Kidney epithelial cell (primary cell): ENCODE data around the gene KCNE3. TPM values are rescaled to one million over a fixed set of nuclear protein-coding genes. Genes with fewer than 3 reads are reported as not detected.
A peak's percentile ranks its signal among the peaks of the same experiment; 100 is the strongest.

ENCODE experiments used
- DNase-seq: peaks from one replicate; pipeline ENCODE4 v3.0.0-alpha.2; 2010; ENCODE audit warnings: low read depth
- H3K27me3 ChIP-seq: 2 replicates; pipeline ENCODE4 v1.6.0; 2011; ENCODE audit warnings: low read length; ENCODE audit not compliant: control insufficient read depth, insufficient read depth
- H3K36me3 ChIP-seq: 2 replicates; pipeline ENCODE4 v1.5.1; 2011; ENCODE audit warnings: low read length; ENCODE audit not compliant: control insufficient read depth, insufficient read depth
- H3K4me3 ChIP-seq: 2 replicates; pipeline ENCODE4 v1.5.1; 2011; ENCODE audit warnings: low read depth, mild to moderate bottlenecking, control low read depth, low read length
- CTCF ChIP-seq: IDR thresholded peaks from 2 replicates; pipeline ENCODE4 v1.5.1; 2011; ENCODE audit warnings: mild to moderate bottlenecking, moderate library complexity, low read length, control low read depth, inconsistent platforms; ENCODE audit not compliant: insufficient read depth, poor library complexity, severe bottlenecking
- total RNA-seq: library from RNA; depleted of rRNA; stranded (reverse); fragments of >200 nt; gene quantifications from 2 replicates; pipeline ENCODE4 v1.2.3, GENCODE V29; 2015

The KCNE3 gene
- 0.42 and 0.55 TPM in 2 replicates for total RNA-seq

GRCh38 chr11:74466916-74467885 is at the start of gene KCNE3:
Gene KCNE3, minus strand, starts transcription at chr11:74467549. Its CDS starts 9,986 bp downstream, at chr11:74457563.
- Histone ChIP-seq H3K36me3 (peaks cover 1% of the 10 kb centered on the region), H3K4me3 (peak within 1 kb of the TSS; percentile 53), H3K27me3 (no peaks in the 10 kb centered on the region)
- TF ChIP-seq CTCF = no peak
- DNase-seq = no peak

DNA sequence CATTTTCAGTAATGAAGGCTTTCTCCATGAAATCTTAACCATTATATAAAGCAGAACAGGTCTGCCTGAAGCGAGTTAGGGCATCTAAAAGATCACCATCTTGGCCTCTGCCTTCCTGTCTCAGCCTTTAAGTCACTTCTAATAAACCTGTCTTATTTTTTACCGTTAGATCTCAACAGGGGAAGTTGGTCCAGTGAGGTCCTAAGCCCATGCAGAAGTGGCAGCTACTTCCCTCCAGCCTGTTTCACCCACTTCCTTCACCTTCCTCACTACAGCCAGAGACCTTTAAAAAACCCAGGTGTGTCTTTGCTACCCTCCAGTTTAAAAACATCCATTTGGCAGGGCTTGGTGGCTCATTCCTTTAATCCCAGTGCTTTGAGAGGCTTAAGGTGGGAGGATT is 40.2 kb upstream of the KCNE3 start:
- H3K4me3 ChIP-seq = no peak overlapping the region
- H3K27me3 ChIP-seq = no peaks in the 10 kb centered on the region
- DNase-seq = no peak
- TF ChIP-seq CTCF = no peak
- no peaks in the 10 kb centered on the region for H3K36me3 ChIP-seq

DNA sequence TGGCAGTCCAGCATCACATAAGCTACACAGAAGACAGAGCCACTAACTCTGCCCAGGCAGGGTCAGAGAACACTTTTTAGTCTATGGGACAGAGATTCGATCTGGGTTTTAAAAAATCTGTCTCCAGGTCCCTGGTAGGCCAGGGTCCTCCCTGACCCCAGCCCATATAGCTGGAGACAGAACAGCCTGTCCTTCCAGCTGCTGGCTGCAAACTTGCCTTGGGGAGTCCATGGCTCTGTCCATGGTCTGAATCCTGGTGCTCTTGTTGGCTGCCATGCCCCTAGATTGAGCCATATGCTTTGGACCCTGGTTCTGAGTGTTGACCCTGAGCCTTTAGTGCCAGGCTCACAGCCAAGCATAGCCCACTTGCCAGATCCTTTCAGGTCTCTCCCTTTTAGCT is 39.5 kb upstream of the KCNE3 start:
- no peaks in the 10 kb centered on the region for H3K36me3 ChIP-seq
- DNase-seq = no peak
- H3K27me3 ChIP-seq = no peaks in the 10 kb centered on the region
- H3K4me3 ChIP-seq = no peak overlapping the region
- no peak for TF ChIP-seq CTCF

GRCh38 chr11:74505911-74506310 is 38.6 kb upstream of the KCNE3 start:
- no peak overlapping the region for H3K4me3 ChIP-seq
- no peak for TF ChIP-seq CTCF
- DNase-seq = no peak
- no peaks in the 10 kb centered on the region for H3K27me3 ChIP-seq
- H3K36me3 ChIP-seq = no peaks in the 10 kb centered on the region

DNA sequence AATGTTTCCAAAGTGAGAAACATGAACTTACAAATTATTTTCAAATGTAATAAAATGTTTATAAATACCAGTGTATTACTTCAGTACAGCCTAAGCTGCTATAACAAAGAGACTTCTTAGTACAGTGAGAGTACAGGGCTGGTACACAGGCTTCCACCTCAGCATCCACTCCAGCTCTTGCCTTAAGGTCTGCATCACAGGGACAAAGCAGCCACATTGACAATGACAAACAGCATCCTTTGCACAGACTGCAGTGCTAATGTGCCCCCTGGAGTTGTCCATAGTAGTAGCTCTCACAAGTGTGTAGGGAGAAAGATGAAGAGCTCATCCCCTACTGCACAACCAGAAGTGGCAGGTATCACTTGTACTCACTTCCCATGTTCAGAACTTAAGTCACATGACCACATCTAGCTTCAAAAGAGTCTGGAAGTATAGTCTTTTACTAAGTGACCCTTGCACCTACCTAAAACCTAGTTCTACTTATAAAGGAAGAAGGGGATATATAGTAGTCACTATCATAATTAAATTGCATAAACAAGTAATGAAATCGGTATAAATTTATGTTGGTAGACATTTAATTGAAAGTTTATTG is 36.8 kb upstream of the KCNE3 start:
- no peaks in the 10 kb centered on the region for H3K36me3 ChIP-seq
- H3K27me3 ChIP-seq = no peaks in the 10 kb centered on the region
- no peak for DNase-seq
- no peak for TF ChIP-seq CTCF
- H3K4me3 ChIP-seq = no peak overlapping the region
